ENCODE data around the gene CNTNAP1. TPM values are rescaled to one million over a fixed set of nuclear protein-coding genes. Genes with fewer than 3 reads are reported as not detected.

CNTNAP1 gene
- total RNA-seq, 1 experiment from 2014 or later: 9.6 TPM

GRCh38 chr17:42685831-42686230 lies 3.5 kb downstream of the CNTNAP1 start:
- no peak for DNase-seq (ENCODE audit: low read depth)

- no peak for DNase-seq (ENCODE audit: low read depth)
These were observed 4.3 kb downstream of the CNTNAP1 start for GRCh38 chr17:42686520-42687128.

GRCh38 chr17:42687707-42688320 lies 5.5 kb downstream of the CNTNAP1 start:
- DNase-seq (ENCODE audit: low read depth): no peak

DNA sequence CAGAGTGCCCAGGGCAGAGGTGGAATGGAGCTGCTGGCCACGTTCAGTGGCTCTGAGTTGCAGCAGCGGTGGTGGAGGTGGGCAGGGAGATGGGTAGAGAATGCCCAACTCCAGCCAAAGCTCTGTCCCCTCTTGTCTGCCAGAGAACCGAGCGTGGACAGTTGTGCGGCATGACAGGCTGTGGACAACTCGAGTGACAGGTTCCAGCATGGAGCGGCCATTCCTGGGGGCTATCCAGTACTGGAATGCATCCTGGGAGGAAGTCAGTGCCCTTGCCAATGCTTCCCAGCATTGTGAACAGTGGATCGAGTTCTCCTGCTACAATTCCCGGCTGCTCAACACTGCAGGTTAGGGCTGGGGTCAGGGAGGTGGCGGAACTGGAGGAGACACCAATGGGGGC lies 8.3 kb downstream of the CNTNAP1 start:
- DNase-seq (ENCODE audit: low read depth): no peak

GRCh38 chr17:42691021-42691545 lies 8.8 kb downstream of the CNTNAP1 start:
- no peak for DNase-seq (ENCODE audit: low read depth)

GRCh38 chr17:42692489-42692888 lies 10.2 kb downstream of the CNTNAP1 start:
- no peak for DNase-seq (ENCODE audit: low read depth)

- DNase-seq (ENCODE audit: low read depth): no peak
These were observed 12.2 kb downstream of the CNTNAP1 start for GRCh38 chr17:42694524-42694923.

- DNase-seq (ENCODE audit: low read depth): no peak
These were observed 13.2 kb downstream of the CNTNAP1 start for GRCh38 chr17:42695500-42695899.

- no peak for DNase-seq (ENCODE audit: low read depth)
These were observed 14.9 kb downstream of the CNTNAP1 start for GRCh38 chr17:42697108-42697811.

GRCh38 chr17:42698736-42699414 lies 16.5 kb downstream of the CNTNAP1 start:
- DNase-seq (ENCODE audit: low read depth): peak; percentile 83

GRCh38 chr17:42699415-42699740 lies 17.0 kb downstream of the CNTNAP1 start:
- no peak for DNase-seq (ENCODE audit: low read depth)

- no peak for DNase-seq (ENCODE audit: low read depth)
These were observed 18.4 kb downstream of the CNTNAP1 start for GRCh38 chr17:42700586-42701289.

GRCh38 chr17:42702446-42702845 lies 20.1 kb downstream of the CNTNAP1 start:
- DNase-seq (ENCODE audit: low read depth): no peak

DNA sequence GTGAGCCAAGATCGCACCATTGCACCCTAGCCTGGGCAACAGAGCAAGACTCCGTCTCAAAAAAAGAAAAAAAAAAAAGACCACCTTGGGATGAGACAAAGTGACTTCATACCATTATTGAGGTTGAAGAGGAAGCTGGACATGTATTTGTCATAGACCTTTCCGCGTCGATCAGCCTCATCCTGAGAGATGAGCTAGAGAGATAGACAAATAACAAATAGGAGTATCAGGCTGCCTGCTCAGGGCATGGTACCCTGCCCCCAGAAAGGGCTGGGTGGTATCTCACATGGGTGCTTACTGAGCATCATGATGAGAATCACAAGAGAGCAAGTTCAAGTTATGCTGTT lies 22.1 kb downstream of the CNTNAP1 start:
- DNase-seq (ENCODE audit: low read depth): no peak

DNA sequence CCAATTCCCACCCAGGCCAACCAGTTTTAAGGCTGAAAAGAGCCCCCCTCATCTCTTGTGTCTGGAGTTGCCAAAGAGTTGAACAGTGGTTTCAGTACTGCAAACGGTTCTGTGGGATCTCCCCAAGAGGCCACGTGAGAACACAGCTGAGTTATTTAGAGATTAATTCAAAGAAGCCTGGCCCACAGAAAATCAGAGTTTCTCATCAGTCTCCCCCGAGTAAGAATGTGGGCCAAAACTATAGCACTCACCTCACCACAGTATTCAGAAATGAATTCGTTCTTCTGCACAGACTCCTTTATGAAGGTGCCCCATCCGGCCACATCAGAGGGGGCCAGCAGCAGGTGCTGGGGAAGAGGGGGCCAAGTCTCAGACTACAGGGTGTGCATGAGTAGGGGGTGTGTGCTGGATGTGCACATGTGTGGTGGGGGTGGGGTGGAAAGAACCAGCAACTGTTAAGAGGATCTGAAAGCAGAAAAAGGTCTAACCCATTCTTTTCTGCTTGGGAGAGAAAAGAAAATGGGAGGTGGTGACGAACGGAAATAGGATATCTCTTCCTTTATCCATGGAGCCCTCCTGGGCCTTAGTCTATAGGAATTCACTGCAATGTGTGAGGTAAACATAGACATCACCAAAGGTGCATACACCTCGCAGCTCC lies 22.6 kb downstream of the CNTNAP1 start:
- DNase-seq (ENCODE audit: low read depth): no peak

DNA sequence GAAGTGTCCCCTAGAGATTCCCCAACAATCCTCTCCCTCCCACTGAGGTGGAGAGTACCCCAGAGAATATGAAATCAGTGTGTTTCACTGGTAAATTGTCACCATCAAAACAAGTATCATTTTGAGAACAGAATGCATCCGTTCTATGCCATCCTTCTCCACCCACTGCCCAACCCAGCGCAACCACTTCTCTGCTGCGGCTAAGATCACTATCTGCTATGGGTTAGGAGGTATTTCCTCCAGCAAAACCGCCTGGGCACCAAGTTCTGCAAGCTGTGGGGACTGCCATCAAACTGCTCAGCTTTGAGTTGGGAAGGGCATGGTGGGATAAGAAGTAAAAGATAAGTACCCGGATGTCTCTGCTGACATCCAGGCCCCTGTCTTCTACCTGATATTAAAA lies 24.4 kb downstream of the CNTNAP1 start:
- DNase-seq (ENCODE audit: low read depth): no peak

DNA sequence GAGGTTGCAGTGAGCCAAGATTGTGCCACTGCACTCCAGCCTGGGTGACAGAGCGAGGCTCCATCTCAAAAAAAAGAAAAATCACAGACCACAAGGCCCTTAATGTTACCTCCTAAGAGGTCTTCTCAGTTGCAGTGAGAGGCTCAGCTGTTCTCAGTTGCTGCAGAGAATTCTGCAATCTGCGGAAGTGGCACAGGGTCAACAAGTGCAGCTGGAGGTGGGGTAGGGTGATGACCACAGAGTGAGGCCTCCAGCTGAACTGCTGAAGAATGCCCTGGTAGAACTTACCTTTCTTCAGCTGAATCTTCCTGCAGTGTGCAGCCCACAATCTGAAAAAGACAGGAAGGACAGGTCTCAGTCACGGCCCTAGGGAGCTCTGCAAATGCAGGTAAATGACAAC lies 26.3 kb downstream of the CNTNAP1 start:
- DNase-seq (ENCODE audit: low read depth): no peak

DNA sequence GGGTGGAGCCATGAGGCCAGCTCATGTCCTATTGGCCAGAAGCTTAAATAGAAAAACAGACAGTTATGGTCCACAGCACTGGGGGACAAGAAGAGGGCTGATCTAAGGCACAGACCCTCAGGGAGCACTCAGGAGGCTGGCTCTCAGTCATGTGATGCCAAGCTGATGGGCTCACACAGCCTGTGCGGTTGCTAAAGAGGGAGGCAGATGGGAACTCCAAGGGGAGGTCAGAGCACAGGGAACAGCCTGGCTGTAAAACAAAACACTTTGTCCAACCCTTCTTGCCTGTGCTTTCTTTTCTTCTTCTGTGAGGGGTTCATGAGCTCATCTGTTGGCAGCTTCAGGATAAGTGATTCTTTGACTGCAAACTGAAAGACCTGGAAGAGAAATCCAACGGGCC lies 27.2 kb downstream of the CNTNAP1 start:
- DNase-seq (ENCODE audit: low read depth): no peak

GRCh38 chr17:42720996-42721583 lies 38.8 kb downstream of the CNTNAP1 start:
- peak; percentile 64 for DNase-seq (ENCODE audit: low read depth)

GRCh38 chr17:42723636-42724035 lies 41.3 kb downstream of the CNTNAP1 start:
- no peak for DNase-seq (ENCODE audit: low read depth)

- DNase-seq (ENCODE audit: low read depth): no peak
These were observed 42.8 kb downstream of the CNTNAP1 start for GRCh38 chr17:42725143-42725542.
